HG02840 (cell line): ENCODE results near the gene SEPTIN8.

Experiments
- ATAC-seq: cut with Tn5 transposase; IDR thresholded peaks from one replicate; pipeline ENCODE4 v1.9.1; 2021; ENCODE audit warnings: mild to moderate bottlenecking, moderate library complexity, moderate number of reproducible peaks; ENCODE audit not compliant: unreplicated experiment, low FRiP score

SEPTIN8 gene

DNA sequence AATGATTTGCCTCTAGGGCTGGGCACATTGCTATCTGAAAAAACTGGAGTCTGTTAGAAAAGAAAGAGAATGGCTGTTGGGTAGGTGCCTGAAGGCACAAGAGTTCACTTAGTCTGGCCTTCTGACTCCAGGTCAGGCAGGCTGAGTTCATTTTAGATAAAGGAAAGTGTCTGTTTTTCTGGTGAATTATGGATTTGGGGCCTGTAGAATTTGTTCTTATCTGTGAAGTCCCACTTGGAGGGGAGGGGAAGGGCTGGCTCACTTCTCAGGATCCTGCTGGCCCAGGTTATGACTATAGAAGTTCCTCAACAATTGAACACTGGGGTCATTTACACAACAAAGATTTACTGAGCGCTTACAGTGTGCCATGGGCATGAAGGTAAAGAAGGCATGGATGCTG is 11.5 kb upstream of the SEPTIN8 start:
- ATAC-seq = no peak

DNA sequence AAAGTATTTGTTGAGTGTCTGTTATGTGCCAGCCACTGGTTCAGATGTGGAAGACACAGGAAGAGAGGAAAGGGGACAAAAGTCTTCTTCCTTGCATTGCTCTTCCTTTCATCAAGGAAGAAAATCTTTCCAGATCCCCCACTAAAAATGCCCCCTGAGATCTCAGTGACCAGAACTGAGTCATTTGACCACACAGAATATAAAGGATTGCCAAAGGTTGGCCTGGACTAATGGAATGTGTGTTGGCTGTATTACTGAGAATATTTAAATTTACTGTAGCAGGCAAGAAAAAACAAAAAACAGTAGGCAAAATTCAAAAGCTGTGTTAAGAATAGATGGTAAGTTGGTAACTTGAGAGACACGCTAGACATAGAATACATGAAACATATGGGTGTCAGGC is 10.0 kb upstream of the SEPTIN8 start:
- ATAC-seq = no peak

DNA sequence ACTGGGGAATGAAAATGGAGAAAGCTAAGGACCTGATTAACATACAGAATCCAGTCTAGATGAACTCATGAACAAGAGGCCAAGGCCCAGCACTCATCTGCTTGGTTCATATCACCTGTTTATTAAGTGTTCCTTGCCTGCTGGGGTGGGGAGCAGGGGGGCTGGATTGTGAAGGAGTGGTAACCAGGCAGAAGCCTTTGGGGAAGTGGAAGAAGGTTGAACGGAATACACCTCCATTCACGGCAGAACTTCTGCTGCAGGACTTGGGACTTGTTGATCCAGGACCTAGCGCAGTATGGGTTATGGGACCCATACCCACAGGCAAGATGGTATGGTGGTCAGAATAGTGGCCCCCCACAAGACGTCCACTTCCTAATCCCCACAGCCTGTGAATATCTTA is 8.8 kb upstream of the SEPTIN8 start:
- ATAC-seq = no peak

DNA sequence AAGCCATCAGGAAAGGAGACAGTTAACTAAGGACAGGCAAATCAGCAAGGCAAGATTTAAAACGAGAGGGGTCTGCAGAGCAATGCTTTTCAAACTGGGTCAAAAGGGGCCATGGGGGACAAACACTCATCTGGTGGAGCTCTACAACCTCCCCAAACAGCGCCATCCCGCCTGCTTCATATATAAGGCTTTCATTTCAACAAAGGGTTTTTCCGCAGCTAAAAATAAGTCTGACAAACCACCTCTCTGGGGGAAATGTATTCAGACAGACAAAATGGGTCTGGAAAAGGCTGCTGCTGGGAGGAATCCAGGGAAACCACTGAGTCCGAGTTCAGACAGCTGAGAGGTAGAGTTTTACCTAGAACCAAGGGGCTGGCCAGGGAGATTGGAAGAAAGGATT is 8.3 kb upstream of the SEPTIN8 start:
- no peak for ATAC-seq

- ATAC-seq = no peak
Observed at GRCh38 chr5:132782101-132782500, 5.1 kb upstream of the SEPTIN8 start.

GRCh38 chr5:132781029-132781428 is 4.0 kb upstream of the SEPTIN8 start:
- no peak for ATAC-seq

DNA sequence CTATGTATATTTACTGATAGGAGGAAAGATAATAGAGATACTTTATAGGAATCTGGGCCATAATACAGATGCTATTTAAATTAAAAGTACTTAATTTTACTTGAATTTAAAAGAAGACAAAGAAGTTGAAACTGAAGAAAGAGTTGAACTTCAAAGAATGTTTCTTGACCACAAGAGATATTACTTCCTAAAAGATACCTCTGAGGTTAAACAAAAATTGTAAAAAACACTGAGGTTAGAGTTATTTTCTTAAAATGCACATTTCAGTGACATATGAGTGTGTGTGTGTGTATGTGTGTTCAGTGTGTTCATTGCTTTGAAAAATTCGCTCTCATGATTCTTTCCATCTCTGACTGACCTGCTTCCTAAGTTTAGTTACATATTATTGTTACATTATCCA is 3.5 kb upstream of the SEPTIN8 start:
- no peak for ATAC-seq

- no peak for ATAC-seq
Observed at GRCh38 chr5:132779961-132780360, 2.9 kb upstream of the SEPTIN8 start.

DNA sequence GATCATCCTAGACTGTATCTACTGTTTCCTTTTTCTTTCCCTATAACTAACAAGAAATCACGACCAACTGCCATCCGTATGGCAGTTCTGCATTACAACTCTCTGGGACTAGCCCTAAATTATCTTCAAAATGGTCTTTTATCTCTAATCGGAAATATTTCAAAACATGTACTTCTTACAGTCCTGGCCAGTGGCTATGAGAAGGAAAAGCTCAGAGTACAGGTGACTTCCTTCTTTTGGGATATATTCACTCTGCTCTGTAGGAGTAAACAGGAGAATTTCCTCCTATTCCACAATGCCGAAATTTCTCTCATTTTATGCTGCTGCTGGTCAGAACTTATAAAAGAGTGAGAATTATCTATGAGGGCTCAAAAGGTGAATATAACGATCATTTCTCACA is 1.8 kb upstream of the SEPTIN8 start:
- ATAC-seq = no peak

DNA sequence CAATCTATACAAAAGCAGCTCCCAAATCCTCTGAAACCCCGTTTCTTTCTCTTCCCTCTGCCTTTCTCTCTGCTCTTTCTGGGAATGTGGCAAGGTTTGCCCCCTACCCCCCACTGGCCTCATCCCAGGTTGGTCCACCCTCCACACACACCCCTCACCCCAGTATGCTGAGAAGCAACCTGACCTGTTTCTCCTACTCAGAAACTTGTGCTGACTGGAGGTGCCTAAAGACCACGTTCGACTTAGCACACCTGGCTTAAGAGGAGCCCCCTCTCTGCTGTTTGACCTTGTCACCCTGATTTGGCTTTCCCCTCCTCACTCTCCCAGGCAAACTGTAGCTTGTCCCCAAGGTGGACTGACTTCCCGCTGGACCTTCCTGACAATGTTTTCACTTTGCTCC is 1.1 kb upstream of the SEPTIN8 start:
- ATAC-seq = no peak

DNA sequence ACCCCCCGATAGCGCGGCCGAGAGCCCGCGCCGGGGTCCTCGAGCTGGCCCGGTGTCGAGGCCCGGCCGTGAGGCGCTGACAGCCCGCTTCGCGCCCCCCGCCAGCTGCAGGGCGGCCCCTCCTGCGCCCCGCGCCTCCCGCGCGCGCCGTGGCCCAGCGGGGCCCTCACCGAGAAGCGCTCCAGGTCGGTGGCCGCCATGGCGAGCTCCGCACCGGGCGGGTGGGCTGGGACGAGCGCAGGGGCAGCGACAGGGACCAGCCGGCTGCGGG is 166 bp downstream of the SEPTIN8 start:
- ATAC-seq = no peak

- peak; percentile 22 for ATAC-seq
Observed at GRCh38 chr5:132776131-132776937, 705 bp downstream of the SEPTIN8 start.

GRCh38 chr5:132775476-132775961 is 1.5 kb downstream of the SEPTIN8 start:
- no peak for ATAC-seq

DNA sequence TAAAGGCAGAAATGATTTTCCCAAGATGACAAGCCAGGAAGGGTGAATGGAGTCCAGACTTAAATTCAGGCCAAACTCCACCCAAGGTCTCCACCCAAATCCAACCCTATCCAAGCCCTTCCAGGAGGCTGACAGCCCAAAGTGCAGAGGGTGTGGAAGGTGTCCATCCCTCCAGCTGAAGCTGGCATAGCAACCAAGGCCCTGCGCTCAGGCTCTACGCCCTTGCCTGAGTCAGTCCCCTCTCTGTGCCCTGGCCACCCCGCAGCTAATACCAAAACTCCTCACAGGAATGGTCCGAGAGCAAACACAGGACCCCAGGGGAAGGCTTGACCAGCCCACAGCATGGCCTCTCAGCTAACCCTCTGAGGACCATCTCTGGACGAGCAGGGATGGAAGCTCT is 2.1 kb downstream of the SEPTIN8 start:
- no peak for ATAC-seq

GRCh38 chr5:132774406-132774805 is 2.6 kb downstream of the SEPTIN8 start:
- ATAC-seq = no peak

GRCh38 chr5:132773601-132774355 is 3.3 kb downstream of the SEPTIN8 start:
- no peak for ATAC-seq

DNA sequence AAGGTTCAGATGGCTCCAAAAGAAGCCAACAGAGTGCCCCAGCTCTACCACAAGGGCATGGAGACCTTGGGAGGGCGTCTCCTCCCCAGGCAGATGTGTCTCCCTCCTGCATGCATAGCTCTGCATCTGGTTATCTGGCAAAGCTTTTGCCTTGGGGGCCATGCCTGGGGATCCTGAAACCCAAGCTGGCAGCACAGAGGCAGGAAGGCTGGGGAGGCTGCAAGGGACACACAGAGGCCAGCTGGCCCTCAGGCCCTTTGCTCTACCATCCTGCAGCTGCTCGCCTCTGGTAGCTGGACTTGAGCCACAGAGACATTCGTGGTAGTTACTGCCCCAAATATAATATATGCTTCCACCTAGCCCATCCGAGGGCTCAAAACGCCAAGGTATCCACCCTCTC is 3.9 kb downstream of the SEPTIN8 start:
- no peak for ATAC-seq

DNA sequence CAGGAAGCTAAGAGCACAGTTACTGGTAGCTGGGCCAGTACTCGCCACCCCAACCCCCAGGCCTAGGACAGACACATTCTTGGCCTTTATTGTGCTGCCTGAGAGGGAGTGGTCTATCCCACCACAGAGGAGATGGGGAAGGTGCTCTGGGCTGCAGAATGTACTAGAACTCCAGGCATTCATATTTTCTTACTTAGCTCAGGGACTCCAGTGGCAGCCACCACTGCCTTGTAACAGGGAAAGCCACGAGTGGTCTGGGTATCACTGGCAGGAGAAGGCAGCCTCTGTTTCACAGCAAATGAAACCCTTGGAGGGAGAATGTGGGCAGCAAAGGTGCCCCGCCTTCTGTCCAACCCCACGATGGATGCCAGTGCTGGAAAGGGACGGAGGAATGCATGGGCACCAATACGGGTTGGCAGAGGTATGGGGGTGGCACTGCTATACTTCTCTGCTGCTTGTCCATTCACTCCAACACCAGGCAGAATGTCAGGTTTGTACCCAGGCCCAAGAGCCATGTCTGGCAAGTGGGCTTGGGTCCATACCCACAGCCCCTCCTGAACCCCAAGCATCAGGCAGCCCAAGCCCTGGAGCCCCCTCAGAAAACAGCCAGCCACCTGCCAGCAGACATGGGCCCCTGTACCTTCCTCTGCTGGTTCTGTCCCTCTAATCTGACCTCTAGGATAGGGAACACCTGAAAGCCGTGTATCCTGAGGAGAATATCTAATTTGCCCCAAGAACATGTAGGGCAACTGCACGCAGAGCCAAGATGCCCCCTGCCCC is 4.6 kb downstream of the SEPTIN8 start:
- ATAC-seq = no peak

DNA sequence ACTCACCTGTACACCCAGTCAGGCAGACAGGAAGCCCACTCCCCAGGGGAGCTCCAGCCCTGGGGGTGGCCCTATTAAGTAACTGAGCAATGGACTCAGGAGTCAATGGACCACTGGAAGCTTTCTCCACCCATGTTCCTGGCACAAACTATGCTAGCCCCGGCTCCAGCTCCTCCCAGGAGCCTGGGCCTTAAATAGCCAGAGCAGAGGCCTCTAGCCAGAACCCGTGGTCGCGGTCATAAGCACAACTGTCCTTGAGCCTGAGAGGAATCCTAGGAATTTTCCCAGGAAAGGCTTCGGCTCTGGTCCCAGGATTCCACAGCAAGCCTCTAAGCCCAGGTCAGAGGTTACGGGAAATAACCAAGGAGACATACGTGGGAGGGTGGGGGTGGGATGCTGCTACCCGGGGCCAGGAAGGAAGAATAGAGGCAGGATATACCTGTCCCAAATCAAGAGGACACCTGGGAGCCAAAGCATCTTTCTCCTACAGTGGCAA is 5.5 kb downstream of the SEPTIN8 start:
- no peak for ATAC-seq

DNA sequence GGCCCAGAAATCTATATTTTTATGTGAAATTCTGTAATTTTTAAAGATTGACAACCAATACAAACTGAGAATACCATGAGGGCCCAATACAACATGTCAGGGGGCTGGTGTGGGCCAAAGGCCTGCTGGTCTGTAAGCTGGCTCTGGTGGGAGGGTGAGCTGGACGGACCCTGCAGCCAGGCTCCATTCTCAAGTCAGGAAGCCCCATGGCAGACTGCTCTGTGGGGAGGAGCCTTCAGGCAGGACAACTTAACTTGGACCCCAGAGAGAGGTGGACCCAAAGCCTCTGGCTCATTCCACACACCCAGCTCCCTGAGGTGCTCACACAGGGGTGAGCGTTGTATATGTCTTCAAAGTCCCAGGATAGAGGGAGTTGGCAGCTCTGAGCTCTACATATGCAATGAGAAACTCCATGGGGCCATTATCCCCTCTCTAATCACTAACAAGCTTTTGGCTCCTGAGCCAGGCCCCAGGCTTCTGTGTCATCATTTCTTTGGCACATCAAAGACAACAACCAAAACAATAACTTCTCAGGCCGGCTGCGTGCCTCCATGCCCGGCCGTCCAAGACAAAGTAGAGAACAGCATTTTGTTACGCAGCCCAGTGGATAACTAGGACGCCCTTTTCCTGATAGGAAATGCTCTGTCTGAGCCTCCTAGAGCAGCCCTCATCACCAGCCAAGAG is 6.4 kb downstream of the SEPTIN8 start:
- no peak for ATAC-seq

DNA sequence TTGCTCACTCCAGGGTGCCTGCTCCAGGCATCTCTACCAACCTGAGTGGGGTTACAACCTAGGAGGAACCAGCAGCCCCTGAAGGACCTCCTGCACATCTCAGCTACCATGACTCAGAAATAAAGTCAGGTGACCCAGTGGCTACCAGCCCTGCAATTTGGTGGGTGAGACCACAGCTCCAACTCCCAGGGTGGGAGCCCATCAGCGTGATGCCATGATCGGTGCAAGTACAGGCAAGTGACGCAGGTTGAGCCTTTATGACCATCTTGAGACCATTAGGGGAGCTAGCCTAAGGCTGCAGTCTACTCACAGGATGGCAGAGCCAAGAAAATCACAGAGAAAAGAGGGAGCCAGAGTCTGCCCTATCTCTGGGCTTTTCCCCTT is 8.6 kb downstream of the SEPTIN8 start:
- ATAC-seq = no peak
